Measurements from ENCODE around the gene PMCH.
"Not testable (repeated sequence)": the region's sequence is repeated elsewhere in the genome, so short reads cannot be mapped to it uniquely, and the experiment has no call there.

GRCh38 chr12:102147062-102147587, 50.5 kb downstream of the PMCH start:
- not testable (repeated sequence) for TF ChIP-seq SIN3A (conservative IDR thresholded peaks at IDR 0.05 in 1 of 2, IDR thresholded peaks at IDR 0.05 in 1 of 2; ENCODE audit: low read depth in 1 of 2, low read length in 2 of 2); POLR2A (IDR thresholded peaks at IDR 0.05; ENCODE audit: control extremely low read depth in 1 of 2, low read depth in 2 of 2, low read length in 2 of 2); TAF1 (IDR thresholded peaks at IDR 0.05; ENCODE audit: low read depth, low read length)
